RKO (cell line): ENCODE measurements around the gene PLEKHA4.
"Not testable (repeated sequence)": the region's sequence is repeated elsewhere in the genome, so short reads cannot be mapped to it uniquely, and the experiment has no call there.

ENCODE experiments used
- DNase-seq: peaks from one replicate; pipeline ENCODE4 v3.0.0-alpha.2; 2016; ENCODE audit warnings: low spot score

PLEKHA4 gene

DNA sequence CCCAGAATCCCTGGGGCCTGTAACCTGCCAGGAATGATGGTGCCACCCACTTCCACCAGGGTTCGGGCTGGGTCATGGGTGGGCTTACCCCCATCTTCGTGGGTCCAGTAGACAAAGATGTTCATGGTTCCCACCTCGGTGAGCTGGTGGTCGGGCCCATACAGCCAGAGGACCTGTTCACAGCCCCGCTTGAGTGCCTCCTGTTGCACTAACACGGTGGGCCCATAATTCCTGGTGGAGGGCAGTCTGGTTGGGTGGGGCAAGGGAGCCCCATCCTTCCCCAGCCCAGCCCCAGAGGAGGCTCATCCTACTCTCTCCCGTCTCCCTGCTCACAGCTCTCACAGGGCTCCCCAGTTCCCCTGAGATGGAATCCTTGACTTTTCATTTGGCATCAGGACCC is 71.3 kb downstream of the PLEKHA4 start:
- DNase-seq: no peak

DNA sequence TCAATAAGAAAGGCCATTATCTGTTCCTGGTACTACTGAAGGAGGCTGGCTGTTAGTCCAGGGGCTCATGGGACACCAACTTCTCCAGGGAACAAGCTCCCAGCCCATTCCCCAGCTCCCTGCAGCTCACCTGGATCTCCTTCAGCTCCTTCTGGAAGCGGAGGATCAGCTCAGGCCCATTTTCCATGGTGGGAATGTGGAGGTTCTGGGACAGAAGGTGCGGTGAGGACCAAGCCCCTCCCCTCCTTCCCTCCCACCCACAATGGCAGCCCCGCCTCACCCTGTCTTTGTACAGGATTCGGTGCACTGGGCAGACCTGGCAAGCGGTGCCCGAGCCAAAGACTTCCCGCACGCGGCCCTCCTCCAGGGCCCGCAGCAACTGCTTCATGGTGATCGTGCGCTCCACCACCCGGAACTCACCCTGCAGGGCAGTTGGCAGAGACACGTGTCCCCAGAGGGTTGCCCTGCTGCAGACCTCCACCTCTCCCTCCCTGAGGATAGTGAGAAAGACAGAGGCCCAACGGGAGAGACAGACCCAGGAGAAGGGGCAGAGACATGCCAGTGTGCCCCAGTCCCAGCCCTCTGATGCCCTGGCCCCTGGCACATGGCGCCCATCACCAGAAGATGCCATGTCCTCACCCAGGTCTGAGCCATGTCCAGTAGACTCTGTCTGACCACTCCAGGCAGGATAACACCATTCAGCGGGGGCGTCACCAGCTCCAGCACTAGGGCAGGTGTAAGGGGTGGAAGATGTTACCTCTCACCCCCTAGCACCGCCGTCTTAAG is 71.9 kb downstream of the PLEKHA4 start:
- DNase-seq: no peak

DNA sequence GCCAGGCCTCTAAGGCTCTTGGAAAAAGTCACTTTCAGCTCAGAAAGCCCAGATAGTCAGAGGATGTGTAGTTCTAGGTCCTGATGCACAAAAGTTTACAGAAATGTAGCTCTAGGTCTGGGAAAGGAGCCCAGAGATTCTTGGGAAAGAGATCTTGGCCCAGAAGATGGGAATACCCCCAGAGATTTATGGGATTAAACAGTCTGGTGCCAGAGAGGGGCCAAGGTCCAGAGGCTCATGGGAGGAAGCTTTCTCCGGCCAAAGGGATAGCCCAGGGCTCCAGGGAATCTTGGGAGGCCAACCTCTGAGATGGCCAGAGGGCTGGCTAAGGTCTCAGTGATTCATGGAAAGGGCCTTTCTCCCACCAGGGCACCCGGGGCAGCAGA is 72.7 kb downstream of the PLEKHA4 start:
- no peak for DNase-seq

DNA sequence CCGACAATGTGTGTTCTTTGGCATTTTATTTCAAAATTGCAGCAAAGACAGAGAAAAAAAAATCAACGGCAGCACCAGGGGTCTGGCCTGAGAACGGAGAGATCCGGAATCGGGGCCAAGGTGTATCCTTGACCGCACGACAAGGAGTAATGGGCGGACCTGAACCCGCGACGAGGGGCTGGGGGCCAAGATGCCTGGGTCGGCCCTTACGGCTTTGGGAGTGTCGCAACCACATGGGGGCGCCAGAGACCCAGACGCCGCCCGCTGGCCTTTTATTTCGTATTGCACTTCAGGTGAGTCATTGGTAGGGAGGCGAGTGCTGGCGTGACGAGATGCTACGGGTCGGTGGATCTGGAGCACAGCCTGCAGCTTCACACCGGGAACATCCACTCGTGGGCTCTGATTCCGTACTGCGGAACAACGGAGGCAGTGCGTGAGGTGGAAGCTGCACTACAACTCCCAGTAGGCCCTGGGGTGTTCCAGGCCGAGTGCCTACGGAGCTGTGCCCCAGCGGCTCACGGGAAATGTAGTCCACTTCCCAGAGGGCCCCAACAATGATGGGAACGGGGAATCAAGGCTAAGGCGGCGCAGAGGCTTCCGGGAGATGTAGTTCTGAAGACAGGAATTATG is 73.2 kb downstream of the PLEKHA4 start:
- DNase-seq: peak; percentile 94

DNA sequence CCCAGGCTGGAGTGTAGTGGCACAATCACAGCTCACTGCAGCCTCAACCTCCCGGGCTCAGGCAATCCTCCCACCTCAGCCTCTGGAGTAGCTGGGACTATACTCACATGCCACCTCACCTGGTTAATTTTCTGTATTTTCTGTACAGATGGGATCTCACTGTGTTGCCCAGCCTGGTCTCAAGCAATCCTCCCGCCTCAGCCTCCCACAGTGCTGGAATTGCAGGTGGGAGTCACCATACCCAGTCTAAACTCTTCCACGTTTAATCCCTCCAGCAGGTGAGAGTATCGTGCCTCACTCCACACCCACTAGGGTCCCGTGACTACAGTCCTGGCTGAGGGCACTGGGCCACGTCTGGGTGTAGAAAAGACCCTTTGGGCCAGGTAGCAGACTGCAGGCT is 74.1 kb downstream of the PLEKHA4 start:
- DNase-seq: no peak

DNA sequence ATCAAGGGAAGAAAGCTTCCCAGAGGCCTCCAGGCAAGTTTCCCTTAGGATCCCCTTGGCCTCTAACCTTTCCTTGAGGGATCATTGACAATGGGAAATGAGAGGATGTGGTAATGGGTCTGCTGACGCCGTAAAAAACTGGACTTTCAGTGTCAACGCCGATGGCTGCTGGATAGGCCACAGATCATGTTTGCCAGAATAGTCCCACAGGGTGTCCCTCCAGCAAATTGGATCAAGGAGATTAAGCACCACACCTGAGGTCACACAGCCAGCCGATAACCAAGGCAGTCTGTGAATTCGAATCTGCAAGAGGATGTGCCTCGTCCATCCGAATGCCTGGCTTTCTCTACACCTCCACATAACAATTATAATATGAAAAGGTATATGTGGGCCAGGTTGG is 75.1 kb downstream of the PLEKHA4 start:
- no peak for DNase-seq

DNA sequence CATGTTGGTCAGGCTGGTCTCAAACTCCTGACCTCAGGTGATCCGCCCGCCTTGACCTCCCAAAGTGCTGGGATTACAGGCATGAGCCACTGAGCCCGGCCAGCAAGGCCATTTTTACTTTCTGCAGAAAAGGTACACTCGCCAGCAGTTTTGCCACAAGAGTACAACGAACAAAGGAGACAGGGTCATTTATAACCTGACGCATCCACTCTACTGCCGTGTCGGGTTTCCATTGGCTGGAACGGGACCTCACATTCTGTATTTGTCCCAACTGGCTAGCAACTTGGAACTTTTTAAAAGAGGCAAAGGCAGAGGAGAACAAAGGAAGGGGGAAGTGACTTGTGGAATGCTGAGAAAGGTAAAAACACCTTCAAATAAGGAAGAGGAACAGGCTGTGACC is 81.1 kb downstream of the PLEKHA4 start:
- DNase-seq: not testable (repeated sequence)
